Activated effector memory CD4-positive, alpha-beta T cell treated with Interleukin-2 at 50 U/mL for 16 hours (primary cell): ENCODE results near the gene ZDHHC22.

Experiments
- DNase-seq: peaks from one replicate; pipeline ENCODE4 v3.0.0-alpha.2; 2020

Gene ZDHHC22

GRCh38 chr14:77125823-77126325 is 15.7 kb downstream of the ZDHHC22 start:
- DNase-seq: no peak

GRCh38 chr14:77125281-77125801 is 16.2 kb downstream of the ZDHHC22 start:
- no peak for DNase-seq

GRCh38 chr14:77124345-77125280 is 17.0 kb downstream of the ZDHHC22 start:
- DNase-seq: peak; percentile 57

- no peak for DNase-seq
Observed at GRCh38 chr14:77123381-77124325, 17.9 kb downstream of the ZDHHC22 start.

- DNase-seq: no peak
Observed at GRCh38 chr14:77122526-77123125, 19.0 kb downstream of the ZDHHC22 start.

- peak; percentile 18 for DNase-seq
Observed at GRCh38 chr14:77120771-77121743, 20.5 kb downstream of the ZDHHC22 start.

GRCh38 chr14:77119851-77120250 is 21.7 kb downstream of the ZDHHC22 start:
- no peak for DNase-seq

GRCh38 chr14:77116172-77116817 is 25.3 kb downstream of the ZDHHC22 start:
- no peak for DNase-seq

GRCh38 chr14:77114609-77115008 is 27.0 kb downstream of the ZDHHC22 start:
- no peak for DNase-seq

- no peak for DNase-seq
Observed at GRCh38 chr14:77113644-77114043, 27.9 kb downstream of the ZDHHC22 start.

- DNase-seq: no peak
Observed at GRCh38 chr14:77111021-77111420, 30.6 kb downstream of the ZDHHC22 start.

GRCh38 chr14:77110286-77110685 is 31.3 kb downstream of the ZDHHC22 start:
- DNase-seq: no peak

- no peak for DNase-seq
Observed at GRCh38 chr14:77109656-77110055, 31.9 kb downstream of the ZDHHC22 start.

- no peak for DNase-seq
Observed at GRCh38 chr14:77108753-77109152, 32.8 kb downstream of the ZDHHC22 start.

GRCh38 chr14:77107228-77107627 is 34.4 kb downstream of the ZDHHC22 start:
- no peak for DNase-seq

- no peak for DNase-seq
Observed at GRCh38 chr14:77106666-77107065, 34.9 kb downstream of the ZDHHC22 start.

- no peak for DNase-seq
Observed at GRCh38 chr14:77105145-77105939, 36.2 kb downstream of the ZDHHC22 start.

GRCh38 chr14:77104393-77104792 is 37.2 kb downstream of the ZDHHC22 start:
- DNase-seq: no peak

GRCh38 chr14:77103951-77104350 is 37.6 kb downstream of the ZDHHC22 start:
- DNase-seq: no peak

GRCh38 chr14:77103475-77103874 is 38.1 kb downstream of the ZDHHC22 start:
- DNase-seq: no peak
